Ovary (tissue), 3 donors: Measurements from ENCODE around the gene KLRC2.
"Not testable (repeated sequence)": the region's sequence is repeated elsewhere in the genome, so short reads cannot be mapped to it uniquely, and the experiment has no call there.

ENCODE experiments used
- POLR2A ChIP-seq: fragments of 450-650 bp; IDR thresholded peaks from one replicate; pipeline ENCODE4 v1.6.1; 2017; ENCODE audit warnings: antibody characterized with exemption, mild to moderate bottlenecking, moderate library complexity
- TF ChIP-seq, protein P1 (sequence below), 3 donors: fragments of 450-650 bp in 2 of 3; fragments of 200-600 bp in 1 of 3; IDR thresholded peaks; one replicate each; pipeline versions ENCODE4 v1.5.1 to v1.8.0; 2016 to 2022; ENCODE audit warnings: antibody characterized with exemption in 3 of 3, mild to moderate bottlenecking in 1 of 3
- donor health status: DM: no; HTN: no; CAD: no.

DNA sequence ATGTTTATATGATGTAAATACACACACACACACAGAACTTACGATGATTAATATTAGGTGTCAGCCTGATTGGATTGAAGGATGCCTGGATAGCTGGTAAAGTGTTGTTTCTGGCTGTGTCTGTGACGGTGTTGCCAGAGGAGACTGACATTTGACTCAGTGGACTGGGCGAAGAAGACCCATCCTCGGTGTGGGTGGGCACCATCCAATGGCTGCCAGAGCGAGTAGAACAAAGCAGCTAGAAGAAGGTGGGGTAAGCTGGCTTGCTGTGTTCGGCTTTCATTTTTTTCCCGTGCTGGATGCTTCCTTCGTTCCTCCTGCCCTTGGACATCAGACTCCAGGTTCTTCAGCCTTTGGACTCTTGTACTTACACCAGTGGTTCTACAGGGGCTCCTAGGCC lies 5.3 kb upstream of the KLRC2 start:
- TF ChIP-seq, protein P1, sequence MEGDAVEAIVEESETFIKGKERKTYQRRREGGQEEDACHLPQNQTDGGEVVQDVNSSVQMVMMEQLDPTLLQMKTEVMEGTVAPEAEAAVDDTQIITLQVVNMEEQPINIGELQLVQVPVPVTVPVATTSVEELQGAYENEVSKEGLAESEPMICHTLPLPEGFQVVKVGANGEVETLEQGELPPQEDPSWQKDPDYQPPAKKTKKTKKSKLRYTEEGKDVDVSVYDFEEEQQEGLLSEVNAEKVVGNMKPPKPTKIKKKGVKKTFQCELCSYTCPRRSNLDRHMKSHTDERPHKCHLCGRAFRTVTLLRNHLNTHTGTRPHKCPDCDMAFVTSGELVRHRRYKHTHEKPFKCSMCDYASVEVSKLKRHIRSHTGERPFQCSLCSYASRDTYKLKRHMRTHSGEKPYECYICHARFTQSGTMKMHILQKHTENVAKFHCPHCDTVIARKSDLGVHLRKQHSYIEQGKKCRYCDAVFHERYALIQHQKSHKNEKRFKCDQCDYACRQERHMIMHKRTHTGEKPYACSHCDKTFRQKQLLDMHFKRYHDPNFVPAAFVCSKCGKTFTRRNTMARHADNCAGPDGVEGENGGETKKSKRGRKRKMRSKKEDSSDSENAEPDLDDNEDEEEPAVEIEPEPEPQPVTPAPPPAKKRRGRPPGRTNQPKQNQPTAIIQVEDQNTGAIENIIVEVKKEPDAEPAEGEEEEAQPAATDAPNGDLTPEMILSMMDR (IDR thresholded peaks at IDR 0.05): not testable (repeated sequence)
- not testable (repeated sequence) for TF ChIP-seq POLR2A
